GM13977 (cell line): ENCODE data around the gene MBD4.

Experiments
- DNase-seq: peaks from one replicate; pipeline ENCODE4 v3.0.0; 2012; ENCODE audit warnings: low spot score
- in situ Hi-C: fragments of 300-500 bp; cut with MboI; formaldehyde crosslinking; loops from one replicate; pipeline ENCODE4 v1.12.0; 2022; ENCODE audit warnings: low sequenced_read_pairs, low pct_unique_long_range_greater_than_20kb, mixed read lengths, inconsistent platforms; ENCODE audit not compliant: unreplicated experiment
- TF ChIP-seq, protein P1 (sequence below): IDR thresholded peaks from 2 replicates; pipeline ENCODE4 v1.5.1; 2012; ENCODE audit warnings: mild to moderate bottlenecking, control low read depth; ENCODE audit not compliant: insufficient read depth; ENCODE audit errors: extremely low read depth, missing control alignments

Gene MBD4

DNA sequence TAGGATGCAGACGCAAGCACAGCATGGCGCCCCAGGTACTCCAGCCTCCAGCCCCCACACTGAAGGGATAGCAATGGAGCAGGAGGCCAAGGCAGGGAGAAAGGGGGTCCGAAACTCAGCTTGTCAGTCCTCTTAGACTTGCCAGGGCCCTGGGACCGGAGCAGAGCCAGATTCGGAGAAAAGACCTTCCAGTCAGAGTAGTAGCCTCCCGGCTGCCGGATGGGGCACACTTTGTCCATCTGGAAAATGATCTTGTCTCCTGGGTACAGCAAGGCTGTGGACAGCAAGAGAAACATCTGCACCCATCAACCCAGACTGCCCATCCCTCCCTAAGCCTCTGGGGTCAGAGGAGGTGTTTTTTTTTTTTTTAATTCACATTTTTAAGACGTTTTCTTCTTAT is 35.6 kb downstream of the MBD4 start:
- DNase-seq = no peak
- TF ChIP-seq, protein P1, sequence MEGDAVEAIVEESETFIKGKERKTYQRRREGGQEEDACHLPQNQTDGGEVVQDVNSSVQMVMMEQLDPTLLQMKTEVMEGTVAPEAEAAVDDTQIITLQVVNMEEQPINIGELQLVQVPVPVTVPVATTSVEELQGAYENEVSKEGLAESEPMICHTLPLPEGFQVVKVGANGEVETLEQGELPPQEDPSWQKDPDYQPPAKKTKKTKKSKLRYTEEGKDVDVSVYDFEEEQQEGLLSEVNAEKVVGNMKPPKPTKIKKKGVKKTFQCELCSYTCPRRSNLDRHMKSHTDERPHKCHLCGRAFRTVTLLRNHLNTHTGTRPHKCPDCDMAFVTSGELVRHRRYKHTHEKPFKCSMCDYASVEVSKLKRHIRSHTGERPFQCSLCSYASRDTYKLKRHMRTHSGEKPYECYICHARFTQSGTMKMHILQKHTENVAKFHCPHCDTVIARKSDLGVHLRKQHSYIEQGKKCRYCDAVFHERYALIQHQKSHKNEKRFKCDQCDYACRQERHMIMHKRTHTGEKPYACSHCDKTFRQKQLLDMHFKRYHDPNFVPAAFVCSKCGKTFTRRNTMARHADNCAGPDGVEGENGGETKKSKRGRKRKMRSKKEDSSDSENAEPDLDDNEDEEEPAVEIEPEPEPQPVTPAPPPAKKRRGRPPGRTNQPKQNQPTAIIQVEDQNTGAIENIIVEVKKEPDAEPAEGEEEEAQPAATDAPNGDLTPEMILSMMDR = no peak
- in situ Hi-C loops = no loop called here

DNA sequence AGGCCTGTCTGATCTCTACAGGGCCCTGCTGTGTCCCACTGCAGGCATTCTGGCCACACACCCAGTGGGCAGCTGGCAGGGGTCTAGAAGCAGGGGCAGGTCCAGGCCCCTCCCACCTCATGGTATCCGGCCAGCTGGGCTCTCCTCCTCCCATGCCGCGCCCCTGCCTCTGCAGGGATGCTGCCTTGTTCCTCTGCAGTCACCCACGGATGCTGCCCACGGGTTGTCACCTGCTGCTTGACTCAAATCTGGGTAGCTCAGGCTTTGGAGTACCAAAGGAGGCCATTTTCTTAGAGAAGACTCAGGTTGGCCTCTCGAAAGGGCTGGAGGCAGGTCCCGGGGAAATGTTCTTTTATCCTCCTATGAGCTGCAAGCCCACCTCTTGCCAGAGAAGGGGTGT is 36.3 kb downstream of the MBD4 start:
- in situ Hi-C loops = no loop called here
- DNase-seq = no peak
- TF ChIP-seq, protein P1 = no peak

DNA sequence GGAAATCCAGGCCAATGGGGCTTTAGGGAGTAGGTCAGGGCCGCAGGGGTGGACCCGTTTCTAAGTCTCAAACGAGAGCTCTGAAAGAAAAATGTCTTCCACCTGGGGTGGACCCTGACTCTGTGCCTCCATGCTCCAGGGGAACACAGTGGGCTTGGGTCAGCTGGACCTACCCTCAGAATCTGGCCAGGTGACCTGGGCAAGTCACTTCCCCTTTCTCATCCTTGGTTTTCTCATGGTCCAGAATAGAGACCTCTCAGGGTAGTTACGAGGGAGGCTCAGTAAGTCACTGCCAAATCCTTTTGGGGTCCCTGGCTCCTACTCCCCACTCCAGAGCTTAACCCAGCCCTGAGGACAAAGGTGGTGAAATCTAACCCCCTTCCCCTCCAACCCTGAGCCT is 37.1 kb downstream of the MBD4 start:
- in situ Hi-C loops = no loop called here
- no peak for DNase-seq
- TF ChIP-seq, protein P1 = no peak

DNA sequence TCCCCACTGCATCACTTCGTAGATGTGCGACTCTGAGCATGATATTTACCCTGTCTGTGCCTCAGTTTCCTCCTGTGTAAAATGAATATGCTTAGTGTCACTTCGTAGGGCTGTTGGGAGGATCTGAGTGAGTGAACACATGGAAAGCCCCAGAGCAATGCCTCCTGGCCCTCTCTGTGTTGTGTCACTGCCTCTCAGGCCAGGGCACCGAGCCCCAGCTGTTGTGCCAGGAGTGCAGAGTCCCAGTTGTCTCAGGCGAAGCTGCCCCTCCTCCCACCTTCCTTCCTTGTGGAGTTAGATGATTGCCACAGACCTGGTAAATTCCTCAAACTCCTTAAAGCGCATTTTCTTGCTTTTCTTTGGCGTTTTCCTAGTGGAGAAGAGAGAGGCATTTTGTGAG is 37.5 kb downstream of the MBD4 start:
- DNase-seq = no peak
- TF ChIP-seq, protein P1 = no peak
- in situ Hi-C loops = no loop called here

DNA sequence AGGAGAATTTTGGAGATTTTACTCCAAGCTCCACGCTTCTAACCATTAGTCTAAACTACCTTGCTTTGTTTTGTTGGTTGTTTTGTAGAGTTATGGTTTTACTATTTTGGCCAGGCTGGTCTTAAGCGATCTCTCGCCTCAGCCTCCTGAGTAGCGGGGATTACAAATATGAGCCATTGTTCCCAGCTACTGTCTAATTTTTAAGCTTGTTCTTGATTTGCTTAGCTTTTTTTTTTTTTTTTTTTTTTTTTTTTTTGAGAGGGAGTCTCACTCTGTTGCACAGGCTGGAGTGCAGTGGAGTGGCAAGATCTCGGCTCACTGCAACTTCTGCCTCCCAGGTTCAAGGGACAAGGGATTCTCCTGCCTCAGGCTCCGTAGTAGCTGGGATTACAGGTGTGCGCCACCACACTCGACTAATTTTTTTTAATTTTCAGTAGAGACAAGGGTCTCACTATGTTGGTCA is 39.8 kb downstream of the MBD4 start:
- in situ Hi-C loops = no loop called here
- DNase-seq = no peak
- TF ChIP-seq, protein P1 = no peak

DNA sequence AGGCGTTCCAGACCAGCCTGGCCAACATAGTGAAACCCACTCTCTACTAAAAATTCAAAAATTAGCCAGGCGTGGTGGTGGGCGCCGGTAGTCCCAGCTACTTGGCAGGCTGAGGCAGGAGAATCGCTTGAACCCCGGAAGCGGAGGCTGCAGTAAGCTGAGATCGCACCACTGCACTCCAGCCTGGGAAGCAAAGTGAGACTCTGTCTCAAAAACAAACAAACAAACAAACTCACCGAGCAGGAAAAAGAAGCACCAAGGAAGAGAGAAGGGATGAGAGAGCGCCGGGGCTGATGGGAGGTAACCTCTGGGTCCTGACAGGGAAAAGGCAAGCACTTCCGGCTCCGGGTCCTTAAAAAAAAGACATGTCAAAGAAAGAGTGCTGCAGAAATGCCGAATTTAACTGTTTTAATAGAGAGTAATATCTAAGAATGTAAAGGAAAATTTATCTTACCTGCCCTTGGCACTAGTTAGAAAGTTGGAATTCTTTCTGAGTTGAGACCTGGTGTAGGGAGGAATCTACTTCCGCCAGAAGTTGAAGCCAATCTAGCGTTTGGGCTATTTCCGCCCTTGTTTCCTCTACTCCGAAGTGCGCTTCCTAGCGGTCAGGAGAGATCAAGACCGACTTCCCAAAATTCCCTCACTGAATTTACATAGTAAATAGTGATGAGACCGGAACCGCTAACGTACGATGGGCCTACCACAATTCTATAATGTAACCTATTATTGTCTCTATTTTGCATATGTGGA is 40.4 kb downstream of the MBD4 start:
- in situ Hi-C loops = no loop called here
- peak; percentile 85 for DNase-seq
- TF ChIP-seq, protein P1 = peak; percentile 78
